ENCODE data around the gene CXADR. TPM values are rescaled to one million over a fixed set of nuclear protein-coding genes. Genes with fewer than 3 reads are reported as not detected.

Gene CXADR
- total RNA-seq, 2 donors from 2014 or later = 0.28 TPM; not detected in 1

DNA sequence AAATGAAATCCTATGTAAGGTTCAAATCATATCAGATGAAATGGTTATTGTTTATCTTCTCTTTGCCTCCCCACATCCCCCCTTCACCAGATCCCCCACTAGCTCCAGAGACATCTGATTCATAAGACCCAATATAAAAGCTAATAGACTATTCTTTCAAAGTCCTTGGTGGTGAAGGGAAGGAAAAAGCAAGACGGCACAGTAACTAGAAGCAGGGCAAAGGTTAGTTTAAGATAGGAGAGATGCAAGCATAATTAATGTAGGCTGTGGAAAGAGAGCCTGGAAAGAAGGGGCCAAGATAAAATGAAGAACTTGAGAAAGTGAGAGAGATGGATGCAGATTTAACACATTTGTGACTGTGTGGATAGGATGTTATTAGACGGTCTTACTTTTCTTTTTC, 66.0 kb downstream of the CXADR start:
- no peaks in the 10 kb centered on the region for H3K27me3 ChIP-seq (replicated peaks; ENCODE audit: insufficient read depth)
- TF ChIP-seq, protein P1, sequence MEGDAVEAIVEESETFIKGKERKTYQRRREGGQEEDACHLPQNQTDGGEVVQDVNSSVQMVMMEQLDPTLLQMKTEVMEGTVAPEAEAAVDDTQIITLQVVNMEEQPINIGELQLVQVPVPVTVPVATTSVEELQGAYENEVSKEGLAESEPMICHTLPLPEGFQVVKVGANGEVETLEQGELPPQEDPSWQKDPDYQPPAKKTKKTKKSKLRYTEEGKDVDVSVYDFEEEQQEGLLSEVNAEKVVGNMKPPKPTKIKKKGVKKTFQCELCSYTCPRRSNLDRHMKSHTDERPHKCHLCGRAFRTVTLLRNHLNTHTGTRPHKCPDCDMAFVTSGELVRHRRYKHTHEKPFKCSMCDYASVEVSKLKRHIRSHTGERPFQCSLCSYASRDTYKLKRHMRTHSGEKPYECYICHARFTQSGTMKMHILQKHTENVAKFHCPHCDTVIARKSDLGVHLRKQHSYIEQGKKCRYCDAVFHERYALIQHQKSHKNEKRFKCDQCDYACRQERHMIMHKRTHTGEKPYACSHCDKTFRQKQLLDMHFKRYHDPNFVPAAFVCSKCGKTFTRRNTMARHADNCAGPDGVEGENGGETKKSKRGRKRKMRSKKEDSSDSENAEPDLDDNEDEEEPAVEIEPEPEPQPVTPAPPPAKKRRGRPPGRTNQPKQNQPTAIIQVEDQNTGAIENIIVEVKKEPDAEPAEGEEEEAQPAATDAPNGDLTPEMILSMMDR (IDR thresholded peaks at IDR 0.05) = no peak
- H3K9me3 ChIP-seq = no peaks in the 10 kb centered on the region
- no peak overlapping the region for H3K27ac ChIP-seq
- no peak overlapping the region for H3K4me3 ChIP-seq
- H3K4me1 ChIP-seq (ENCODE audit: control insufficient read depth in 1 of 2, low read depth in 2 of 2) = no peaks in the 10 kb centered on the region
- DNase-seq (ENCODE audit: low spot score) (no peak), ATAC-seq (ENCODE audit: insufficient number of reproducible peaks, low FRiP score, low read depth) (no peak)
- H3K36me3 ChIP-seq = no peaks in the 10 kb centered on the region

GRCh38 chr21:17580319-17580718, 67.5 kb downstream of the CXADR start:
- no peaks in the 10 kb centered on the region for H3K36me3 ChIP-seq
- no peak for DNase-seq (ENCODE audit: low spot score)
- no peak overlapping the region for H3K4me3 ChIP-seq

GRCh38 chr21:17583898-17584297, 71.1 kb downstream of the CXADR start:
- ATAC-seq (ENCODE audit: insufficient number of reproducible peaks, low FRiP score, low read depth) = no peak
- Histone ChIP-seq H3K27ac (no peak overlapping the region), H3K27me3 (replicated peaks; ENCODE audit: insufficient read depth) (no peaks in the 10 kb centered on the region), H3K4me3 (no peak overlapping the region), H3K9me3 (no peaks in the 10 kb centered on the region), H3K36me3 (no peaks in the 10 kb centered on the region), H3K4me1 (ENCODE audit: control insufficient read depth in 1 of 2, low read depth in 2 of 2) (no peaks in the 10 kb centered on the region)
- DNase-seq (ENCODE audit: low spot score) = no peak
- TF ChIP-seq, protein P1 (IDR thresholded peaks at IDR 0.05) = no peak

More at GRCh38 chr21:17580319-17580718, 67.5 kb downstream of the CXADR start:
- TF ChIP-seq, protein P1 (IDR thresholded peaks at IDR 0.05) = no peak
- Histone ChIP-seq H3K27ac (no peak overlapping the region), H3K4me1 (ENCODE audit: control insufficient read depth in 1 of 2, low read depth in 2 of 2) (no peaks in the 10 kb centered on the region), H3K9me3 (no peaks in the 10 kb centered on the region), H3K27me3 (replicated peaks; ENCODE audit: insufficient read depth) (no peaks in the 10 kb centered on the region)
- no peak for ATAC-seq (ENCODE audit: insufficient number of reproducible peaks, low FRiP score, low read depth)

GRCh38 chr21:17585875-17586450, 73.1 kb downstream of the CXADR start:
- no peak for DNase-seq (ENCODE audit: low spot score)
- Histone ChIP-seq H3K27me3 (replicated peaks; ENCODE audit: insufficient read depth) (no peaks in the 10 kb centered on the region), H3K4me1 (ENCODE audit: control insufficient read depth in 1 of 2, low read depth in 2 of 2) (no peaks in the 10 kb centered on the region), H3K36me3 (no peaks in the 10 kb centered on the region), H3K4me3 (no peak overlapping the region), H3K9me3 (no peaks in the 10 kb centered on the region), H3K27ac (no peak overlapping the region)
- ATAC-seq (ENCODE audit: insufficient number of reproducible peaks, low FRiP score, low read depth) = no peak
- TF ChIP-seq, protein P1 (IDR thresholded peaks at IDR 0.05) = peak; percentile 58

DNA sequence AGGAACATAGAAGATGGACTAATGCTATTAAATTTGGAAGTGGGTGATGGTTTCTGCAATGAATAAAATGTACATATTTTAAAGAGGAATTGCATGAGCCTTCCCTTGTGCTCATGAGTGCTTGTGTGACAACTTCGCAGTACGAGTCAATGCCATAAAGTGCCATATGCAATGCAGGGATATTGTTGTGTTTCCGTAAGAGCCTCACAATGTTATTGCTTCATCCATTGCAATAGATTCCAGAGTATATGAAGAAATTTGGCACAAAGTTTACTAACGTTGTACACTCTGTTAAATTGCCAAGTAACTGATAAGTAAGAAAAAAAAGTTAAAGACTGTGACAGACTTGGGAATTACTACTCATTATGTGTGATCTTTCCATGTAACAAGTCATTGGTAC, 77.6 kb downstream of the CXADR start:
- no peak for ATAC-seq (ENCODE audit: insufficient number of reproducible peaks, low FRiP score, low read depth)

More for the DNA sequence above, 77.6 kb downstream of the CXADR start:
- Histone ChIP-seq H3K27ac (no peak overlapping the region), H3K4me1 (ENCODE audit: control insufficient read depth in 1 of 2, low read depth in 2 of 2) (no peaks in the 10 kb centered on the region), H3K27me3 (replicated peaks; ENCODE audit: insufficient read depth) (no peaks in the 10 kb centered on the region), H3K9me3 (no peaks in the 10 kb centered on the region), H3K36me3 (peaks cover 12% of the 10 kb centered on the region), H3K4me3 (no peak overlapping the region)
- TF ChIP-seq, protein P1 (IDR thresholded peaks at IDR 0.05) = no peak
- DNase-seq (ENCODE audit: low spot score) = no peak

All from thoracic aorta (tissue), 2 donors.